OCI-LY1 (cell line): ENCODE measurements around the gene CC2D2A.

Experiments used
- H2AFZ ChIP-seq: fragments of 200-600 bp; sonication (generic), shearing (Covaris generic); 2 replicates; pipeline ENCODE4 v1.6.0; 2014; ENCODE audit warnings: antibody characterized with exemption, mild to moderate bottlenecking, low read length
- H3F3A ChIP-seq: fragments of 200-600 bp; sonication (generic), shearing (Covaris generic); 2 replicates; pipeline ENCODE4 v1.6.0; 2014; ENCODE audit warnings: mild to moderate bottlenecking, antibody characterized with exemption, low read length, moderate library complexity; ENCODE audit not compliant: insufficient read depth
- H3K27ac ChIP-seq: fragments of 200-600 bp; sonication (generic); 2 replicates; pipeline ENCODE4 v1.5.1; 2014; ENCODE audit warnings: low read length, mixed run types, mild to moderate bottlenecking, low read depth; ENCODE audit not compliant: poor library complexity, severe bottlenecking
- H3K27me3 ChIP-seq: fragments of 200-600 bp; sonication (generic); 2 replicates; pipeline ENCODE4 v1.6.0; 2014; ENCODE audit warnings: antibody characterized with exemption, mild to moderate bottlenecking, low read length, moderate library complexity; ENCODE audit not compliant: insufficient read depth
- H3K36me3 ChIP-seq: fragments of 200-600 bp; sonication (generic); 2 replicates; pipeline ENCODE4 v1.6.1; 2014; ENCODE audit warnings: mild to moderate bottlenecking, antibody characterized with exemption, low read length, moderate library complexity, mixed read lengths; ENCODE audit not compliant: insufficient read depth
- H3K4me1 ChIP-seq: fragments of 200-600 bp; sonication (generic); 2 replicates; pipeline ENCODE4 v1.5.1; 2014; ENCODE audit warnings: mild to moderate bottlenecking, low read length, moderate library complexity; ENCODE audit not compliant: insufficient read depth, severe bottlenecking
- H3K4me2 ChIP-seq: fragments of 200-600 bp; sonication (generic), shearing (Covaris generic); 2 replicates; pipeline ENCODE4 v1.6.1; 2014; ENCODE audit warnings: low read length
- H3K4me3 ChIP-seq: fragments of 200-600 bp; sonication (generic); 2 replicates; pipeline ENCODE4 v1.5.1; 2014; ENCODE audit warnings: low read length, low read depth, mild to moderate bottlenecking, mixed read lengths; ENCODE audit not compliant: poor library complexity, severe bottlenecking
- H3K79me2 ChIP-seq: fragments of 200-600 bp; shearing (Covaris generic); 2 replicates; pipeline ENCODE4 v1.6.1; 2016; ENCODE audit warnings: mixed run types, low read length, mixed read lengths; ENCODE audit not compliant: insufficient read depth
- H3K9ac ChIP-seq: fragments of 200-600 bp; sonication (generic), shearing (Covaris generic); 2 replicates; pipeline ENCODE4 v1.6.1; 2014; ENCODE audit warnings: mild to moderate bottlenecking, low read length, mixed read lengths
- H3K9me2 ChIP-seq: fragments of 200-600 bp; sonication (generic), shearing (Covaris generic); 2 replicates; pipeline ENCODE4 v1.6.1; 2014; ENCODE audit warnings: low read depth, mild to moderate bottlenecking, low read length, mixed read lengths
- H3K9me3 ChIP-seq: fragments of 200-600 bp; shearing (Covaris generic); 2 replicates; pipeline ENCODE4 v1.6.1; 2014; ENCODE audit warnings: low read length, mixed read lengths
- H4K20me1 ChIP-seq: fragments of 200-600 bp; sonication (generic), shearing (Covaris generic); 2 replicates; pipeline ENCODE4 v1.6.0; 2016; ENCODE audit warnings: mild to moderate bottlenecking, low read length; ENCODE audit not compliant: insufficient read depth
- EZH2 ChIP-seq: fragments of 200-600 bp; sonication (generic), shearing (Covaris generic); IDR thresholded peaks from 2 replicates; pipeline ENCODE4 v1.8.0; 2017; ENCODE audit warnings: borderline replicate concordance, mixed run types, mild to moderate bottlenecking, antibody characterized with exemption, low read length, moderate library complexity, mixed read lengths
- TF ChIP-seq, protein P1 (sequence below): fragments of 200-600 bp; sonication (generic), shearing (Covaris generic); IDR thresholded peaks from 2 replicates; pipeline ENCODE4 v1.5.1; 2017; ENCODE audit warnings: mild to moderate bottlenecking, antibody characterized with exemption, low read length, moderate library complexity, mixed read lengths

CC2D2A gene

DNA sequence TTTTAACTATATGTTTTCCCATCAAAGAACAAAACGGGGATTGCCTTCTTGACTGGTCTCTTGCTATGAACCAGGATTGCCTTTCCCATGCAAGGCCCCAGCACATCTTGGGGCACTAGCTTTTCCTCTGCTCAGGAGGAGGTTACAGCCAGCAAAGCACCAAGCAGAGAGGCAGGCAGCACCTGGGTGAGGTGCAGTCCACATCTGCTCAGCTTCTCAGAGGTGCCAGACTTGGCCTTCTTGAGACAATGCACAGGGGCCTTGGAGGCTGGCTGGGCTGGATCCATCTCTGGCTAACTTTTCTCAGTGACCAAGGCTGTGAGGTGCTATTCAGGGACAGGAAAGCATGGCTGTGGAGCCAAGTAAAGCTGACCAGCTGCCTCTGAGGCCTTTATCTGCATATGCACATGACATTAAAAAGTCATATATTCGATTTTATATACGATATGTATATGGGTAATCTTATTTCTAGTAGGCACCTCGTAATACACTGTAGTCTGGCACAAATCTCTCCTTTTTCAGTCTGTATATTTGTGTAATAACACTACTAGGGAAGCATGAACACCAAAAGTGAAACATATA, 86.9 kb downstream of the CC2D2A start:
- H3K4me1 ChIP-seq, result no peaks in the 10 kb centered on the region
- H3K27ac ChIP-seq, result no peak overlapping the region
- H4K20me1 ChIP-seq, result no peaks in the 10 kb centered on the region
- H3K4me3 ChIP-seq, result no peak overlapping the region
- no peaks in the 10 kb centered on the region for H3K36me3 ChIP-seq
- no peaks in the 10 kb centered on the region for H3K9me2 ChIP-seq
- H3K79me2 ChIP-seq, result no peaks in the 10 kb centered on the region
- H3K27me3 ChIP-seq, result no peaks in the 10 kb centered on the region
- H2AFZ ChIP-seq, result no peak overlapping the region
- TF ChIP-seq EZH2, result no peak
- TF ChIP-seq, protein P1, sequence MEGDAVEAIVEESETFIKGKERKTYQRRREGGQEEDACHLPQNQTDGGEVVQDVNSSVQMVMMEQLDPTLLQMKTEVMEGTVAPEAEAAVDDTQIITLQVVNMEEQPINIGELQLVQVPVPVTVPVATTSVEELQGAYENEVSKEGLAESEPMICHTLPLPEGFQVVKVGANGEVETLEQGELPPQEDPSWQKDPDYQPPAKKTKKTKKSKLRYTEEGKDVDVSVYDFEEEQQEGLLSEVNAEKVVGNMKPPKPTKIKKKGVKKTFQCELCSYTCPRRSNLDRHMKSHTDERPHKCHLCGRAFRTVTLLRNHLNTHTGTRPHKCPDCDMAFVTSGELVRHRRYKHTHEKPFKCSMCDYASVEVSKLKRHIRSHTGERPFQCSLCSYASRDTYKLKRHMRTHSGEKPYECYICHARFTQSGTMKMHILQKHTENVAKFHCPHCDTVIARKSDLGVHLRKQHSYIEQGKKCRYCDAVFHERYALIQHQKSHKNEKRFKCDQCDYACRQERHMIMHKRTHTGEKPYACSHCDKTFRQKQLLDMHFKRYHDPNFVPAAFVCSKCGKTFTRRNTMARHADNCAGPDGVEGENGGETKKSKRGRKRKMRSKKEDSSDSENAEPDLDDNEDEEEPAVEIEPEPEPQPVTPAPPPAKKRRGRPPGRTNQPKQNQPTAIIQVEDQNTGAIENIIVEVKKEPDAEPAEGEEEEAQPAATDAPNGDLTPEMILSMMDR, result no peak
- no peaks in the 10 kb centered on the region for H3F3A ChIP-seq
- H3K9me3 ChIP-seq, result no peaks in the 10 kb centered on the region
- H3K9ac ChIP-seq, result no peak overlapping the region
- H3K4me2 ChIP-seq, result no peak overlapping the region

DNA sequence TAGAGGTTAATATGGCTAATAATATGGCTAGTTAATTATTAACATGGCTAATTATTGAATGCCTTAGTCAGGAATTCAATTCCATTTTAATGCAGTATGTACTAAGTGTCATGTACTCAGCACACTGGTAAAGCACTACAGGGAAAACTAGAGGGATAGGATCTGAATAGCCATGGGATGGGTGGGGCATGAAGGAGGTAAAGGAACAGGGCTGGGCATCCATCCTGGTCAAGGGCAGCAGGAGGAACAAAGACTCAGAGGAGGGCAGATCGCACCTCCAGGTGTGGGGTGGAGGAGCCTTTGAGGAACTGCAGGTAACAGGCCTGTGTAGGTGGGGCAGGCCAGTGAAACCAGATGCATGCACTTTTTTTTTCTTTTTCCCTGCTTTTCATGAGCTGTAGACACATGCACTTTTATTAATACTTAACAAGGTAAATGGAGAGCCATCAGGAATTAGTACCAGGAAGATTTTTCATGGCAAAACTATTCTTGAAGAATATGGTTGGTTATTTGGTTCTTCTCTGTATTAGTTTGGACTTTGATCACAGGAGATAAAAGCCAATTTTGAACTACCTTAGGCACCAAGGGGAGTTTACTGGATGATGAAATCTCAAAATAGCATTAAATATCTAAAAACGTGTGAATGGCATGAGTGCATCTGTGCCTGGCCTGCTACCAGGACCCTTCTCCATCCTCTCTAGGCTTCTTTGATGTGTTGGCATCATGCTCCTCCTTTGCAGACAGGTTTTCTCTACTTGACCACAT, 88.3 kb downstream of the CC2D2A start:
- H4K20me1 ChIP-seq, result no peaks in the 10 kb centered on the region
- H3K27me3 ChIP-seq, result no peaks in the 10 kb centered on the region
- no peak for TF ChIP-seq EZH2
- TF ChIP-seq, protein P1, result no peak
- H2AFZ ChIP-seq, result no peak overlapping the region
- no peaks in the 10 kb centered on the region for H3K36me3 ChIP-seq
- no peaks in the 10 kb centered on the region for H3K9me3 ChIP-seq
- H3K4me1 ChIP-seq, result no peaks in the 10 kb centered on the region
- no peak overlapping the region for H3K4me2 ChIP-seq
- no peak overlapping the region for H3K4me3 ChIP-seq
- no peak overlapping the region for H3K27ac ChIP-seq
- H3K9me2 ChIP-seq, result no peaks in the 10 kb centered on the region
- no peak overlapping the region for H3K9ac ChIP-seq
- H3F3A ChIP-seq, result no peaks in the 10 kb centered on the region
- no peaks in the 10 kb centered on the region for H3K79me2 ChIP-seq

DNA sequence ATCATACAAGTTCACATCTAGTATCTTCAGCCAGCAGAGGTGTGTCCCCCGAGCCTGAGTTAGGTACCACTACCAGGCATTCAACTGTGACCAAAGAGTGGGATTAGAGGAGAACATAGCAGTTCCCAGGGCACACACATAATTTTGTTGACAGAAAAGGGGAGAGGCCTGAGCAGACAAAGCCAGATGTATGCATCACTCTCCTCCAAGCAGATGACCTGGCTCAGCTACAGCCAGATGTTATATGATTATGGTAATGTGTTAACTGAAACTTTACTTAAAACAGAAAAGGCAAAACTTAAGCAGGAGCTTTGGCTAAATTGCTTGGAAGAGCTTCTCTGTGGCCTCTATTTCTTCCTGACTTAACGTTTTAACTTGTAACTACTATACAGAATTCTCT, 88.9 kb downstream of the CC2D2A start:
- H3K27ac ChIP-seq, result no peak overlapping the region
- no peak overlapping the region for H3K4me3 ChIP-seq
- H3K27me3 ChIP-seq, result no peaks in the 10 kb centered on the region
- no peaks in the 10 kb centered on the region for H3K79me2 ChIP-seq
- H3K36me3 ChIP-seq, result no peaks in the 10 kb centered on the region
- H3K4me1 ChIP-seq, result no peaks in the 10 kb centered on the region
- no peak overlapping the region for H3K4me2 ChIP-seq
- H2AFZ ChIP-seq, result no peak overlapping the region
- no peaks in the 10 kb centered on the region for H3F3A ChIP-seq
- H3K9ac ChIP-seq, result no peak overlapping the region
- no peaks in the 10 kb centered on the region for H3K9me2 ChIP-seq
- no peak for TF ChIP-seq EZH2
- TF ChIP-seq, protein P1, result no peak
- H4K20me1 ChIP-seq, result no peaks in the 10 kb centered on the region
- no peaks in the 10 kb centered on the region for H3K9me3 ChIP-seq
